ENCODE data around the gene CLDN15.
A peak's percentile ranks its signal among the peaks of the same experiment; 100 is the strongest.
"Not testable (repeated sequence)": the region's sequence is repeated elsewhere in the genome, so short reads cannot be mapped to it uniquely, and the experiment has no call there.

The CLDN15 gene

GRCh38 chr7:101220295-101220694, 17.3 kb downstream of the CLDN15 start:
- DNase-seq, result peak in 1 of 2 experiments; percentile 65

GRCh38 chr7:101218236-101219125, 19.1 kb downstream of the CLDN15 start:
- DNase-seq, result no peak
- TF ChIP-seq GATA1 (IDR thresholded peaks at IDR 0.05; ENCODE audit: low read depth, low read length), result no peak
- peak; percentile 6 for TF ChIP-seq POLR2A (IDR thresholded peaks at IDR 0.05; ENCODE audit: low read length)

More at GRCh38 chr7:101220295-101220694, 17.3 kb downstream of the CLDN15 start:
- TF ChIP-seq GATA1 (IDR thresholded peaks at IDR 0.05; ENCODE audit: low read depth, low read length) (no peak), POLR2A (IDR thresholded peaks at IDR 0.05; ENCODE audit: low read length) (no peak)

GRCh38 chr7:101217388-101218235, 20.0 kb downstream of the CLDN15 start, which contains the start of the genes PLOD3 and ZNHIT1:
PLOD3 (minus strand) TSS chr7:101217581; CDS start chr7:101217274, 307 bp downstream.
ZNHIT1 (plus strand) TSS chr7:101218165; CDS start chr7:101218196, 31 bp downstream.
- TF ChIP-seq POLR2A (IDR thresholded peaks at IDR 0.05; ENCODE audit: low read length), result peak; percentile 66
- no peak for TF ChIP-seq GATA1 (IDR thresholded peaks at IDR 0.05; ENCODE audit: low read depth, low read length)
- DNase-seq, result peak; percentile 98 to 99

- TF ChIP-seq POLR2A (IDR thresholded peaks at IDR 0.05; ENCODE audit: low read length), result no peak
- no peak for TF ChIP-seq GATA1 (IDR thresholded peaks at IDR 0.05; ENCODE audit: low read depth, low read length)
- DNase-seq, result peak; percentile 42 to 61
These were observed 20.7 kb downstream of the CLDN15 start for GRCh38 chr7:101216860-101217387.

- no peak for DNase-seq
These were observed 21.4 kb downstream of the CLDN15 start for GRCh38 chr7:101216001-101216859.

GRCh38 chr7:101212014-101212413, 25.6 kb downstream of the CLDN15 start:
- TF ChIP-seq GATA1 (IDR thresholded peaks at IDR 0.05; ENCODE audit: low read depth, low read length) (no peak), POLR2A (IDR thresholded peaks at IDR 0.05; ENCODE audit: low read length) (no peak)
- no peak for DNase-seq

More at GRCh38 chr7:101216001-101216859, 21.4 kb downstream of the CLDN15 start:
- TF ChIP-seq POLR2A (IDR thresholded peaks at IDR 0.05; ENCODE audit: low read length), result no peak

- no peak for DNase-seq
- no peak for TF ChIP-seq POLR2A (IDR thresholded peaks at IDR 0.05; ENCODE audit: low read length)
- TF ChIP-seq GATA1 (IDR thresholded peaks at IDR 0.05; ENCODE audit: low read depth, low read length), result no peak
These were observed 26.1 kb downstream of the CLDN15 start for GRCh38 chr7:101211501-101211900.

- no peak for DNase-seq
- TF ChIP-seq POLR2A (IDR thresholded peaks at IDR 0.05; ENCODE audit: low read length), result no peak
- TF ChIP-seq GATA1 (IDR thresholded peaks at IDR 0.05; ENCODE audit: low read depth, low read length), result no peak
These were observed 27.5 kb downstream of the CLDN15 start for GRCh38 chr7:101210143-101210542.

- no peak for TF ChIP-seq POLR2A (IDR thresholded peaks at IDR 0.05; ENCODE audit: low read length)
- TF ChIP-seq GATA1 (IDR thresholded peaks at IDR 0.05; ENCODE audit: low read depth, low read length), result no peak
- no peak for DNase-seq
These were observed 28.8 kb downstream of the CLDN15 start for GRCh38 chr7:101208794-101209193.

- DNase-seq, result no peak
- TF ChIP-seq POLR2A (IDR thresholded peaks at IDR 0.05; ENCODE audit: low read length) (no peak), GATA1 (IDR thresholded peaks at IDR 0.05; ENCODE audit: low read depth, low read length) (no peak)
These were observed 30.1 kb downstream of the CLDN15 start for GRCh38 chr7:101207459-101207858.

GRCh38 chr7:101206665-101207042, 30.9 kb downstream of the CLDN15 start:
- no peak for DNase-seq
- no peak for TF ChIP-seq GATA1 (IDR thresholded peaks at IDR 0.05; ENCODE audit: low read depth, low read length)
- TF ChIP-seq POLR2A (IDR thresholded peaks at IDR 0.05; ENCODE audit: low read length), result no peak

- no peak for DNase-seq
These were observed 31.5 kb downstream of the CLDN15 start for GRCh38 chr7:101205901-101206664.

GRCh38 chr7:101203740-101204738, 33.6 kb downstream of the CLDN15 start:
- DNase-seq, result not testable (repeated sequence)

More at GRCh38 chr7:101205901-101206664, 31.5 kb downstream of the CLDN15 start:
- TF ChIP-seq GATA1 (IDR thresholded peaks at IDR 0.05; ENCODE audit: low read depth, low read length) (no peak), POLR2A (IDR thresholded peaks at IDR 0.05; ENCODE audit: low read length) (no peak)

Measured in erythroblast (primary cell).